Spleen (tissue), 7 donors: ENCODE results near the gene NBPF19.
"Not testable (repeated sequence)": the region's sequence is repeated elsewhere in the genome, so short reads cannot be mapped to it uniquely, and the experiment has no call there.

Source experiments
- CTCF ChIP-seq, 11 experiments: fragments of 200-600 bp in 7 of 11; fragments of 450-650 bp in 4 of 11; sonication (generic) in 4 of 11; IDR thresholded peaks in 8 of 11; conservative IDR thresholded peaks in 3 of 11; 1 replicate in 7 of 11; 2 replicates in 4 of 11; pipeline versions ENCODE4 v1.4.0 to v1.8.0; 2016 to 2021; ENCODE audit warnings: antibody characterized with exemption in 11 of 11, inconsistent platforms in 4 of 11, mild to moderate bottlenecking in 1 of 11
- POLR2A ChIP-seq, 3 donors: fragments of 450-650 bp; IDR thresholded peaks; one replicate each; pipeline ENCODE4 v1.5.1; 2017; ENCODE audit warnings: antibody characterized with exemption in 3 of 3, mild to moderate bottlenecking in 1 of 3
- donor health status: DM: no; HTN: no; CAD: no; lungs with moderate emphysema.
- donor health status: DM: no; HTN: no; CAD: no.
- donor health status: DM: no; HTN: no; CAD: no.

GRCh38 chr1:149452652-149453051, 22.2 kb upstream of the NBPF19 start:
- TF ChIP-seq POLR2A (IDR thresholded peaks at IDR 0.05); CTCF (IDR thresholded peaks at IDR 0.05 in 8 of 11, conservative IDR thresholded peaks at IDR 0.05 in 3 of 11): not testable (repeated sequence)
